GM19328 (cell line): Measurements from ENCODE around the gene MACC1.

Experiments used
- ATAC-seq: cut with Tn5 transposase; IDR thresholded peaks from one replicate; pipeline ENCODE4 v1.9.1; 2021; ENCODE audit warnings: mild to moderate bottlenecking, moderate library complexity; ENCODE audit not compliant: unreplicated experiment

The MACC1 gene

GRCh38 chr7:20085086-20085485 is 132.1 kb downstream of the MACC1 start:
- ATAC-seq, result no peak
